ENCODE results near the gene NMNAT2.
"Not testable (repeated sequence)": the region's sequence is repeated elsewhere in the genome, so short reads cannot be mapped to it uniquely, and the experiment has no call there.

The NMNAT2 gene

GRCh38 chr1:183241471-183241870 is 176.7 kb downstream of the NMNAT2 start:
- no peaks in the 10 kb centered on the region for H3K4me1 ChIP-seq (ENCODE audit: control insufficient read depth, insufficient read depth, low read length)
- no peaks in the 10 kb centered on the region for H3K27me3 ChIP-seq (ENCODE audit: control insufficient read depth, insufficient read depth, low read length)
- no peaks in the 10 kb centered on the region for H3K36me3 ChIP-seq (ENCODE audit: control insufficient read depth, insufficient read depth, low read length)
- H3K4me3 ChIP-seq (ENCODE audit: low read length), result no peak overlapping the region
- H3K27ac ChIP-seq (ENCODE audit: low read depth, low read length), result no peak overlapping the region
- no peak overlapping the region for H3K9ac ChIP-seq (ENCODE audit: low read length)

- H3K36me3 ChIP-seq (ENCODE audit: control insufficient read depth, insufficient read depth, low read length); H3K27me3 ChIP-seq (ENCODE audit: control insufficient read depth, insufficient read depth, low read length); H3K9ac ChIP-seq (ENCODE audit: low read length); H3K27ac ChIP-seq (ENCODE audit: low read depth, low read length); H3K4me3 ChIP-seq (ENCODE audit: low read length); H3K4me1 ChIP-seq (ENCODE audit: control insufficient read depth, insufficient read depth, low read length): not testable (repeated sequence)
Measured at GRCh38 chr1:183240853-183241252, 177.3 kb downstream of the NMNAT2 start.

- Histone ChIP-seq H3K27me3 (ENCODE audit: control insufficient read depth, insufficient read depth, low read length) (no peaks in the 10 kb centered on the region), H3K4me3 (ENCODE audit: low read length) (no peak overlapping the region), H3K36me3 (ENCODE audit: control insufficient read depth, insufficient read depth, low read length) (no peaks in the 10 kb centered on the region), H3K4me1 (ENCODE audit: control insufficient read depth, insufficient read depth, low read length) (peaks cover under 1% of the 10 kb centered on the region), H3K9ac (ENCODE audit: low read length) (no peak overlapping the region), H3K27ac (ENCODE audit: low read depth, low read length) (no peak overlapping the region)
Measured at GRCh38 chr1:183240526-183240825, 177.7 kb downstream of the NMNAT2 start.

- Histone ChIP-seq H3K4me1 (ENCODE audit: control insufficient read depth, insufficient read depth, low read length) (peaks cover 5% of the 10 kb centered on the region), H3K36me3 (ENCODE audit: control insufficient read depth, insufficient read depth, low read length) (no peaks in the 10 kb centered on the region), H3K9ac (ENCODE audit: low read length) (no peak overlapping the region), H3K27ac (ENCODE audit: low read depth, low read length) (no peak overlapping the region), H3K4me3 (ENCODE audit: low read length) (no peak overlapping the region), H3K27me3 (ENCODE audit: control insufficient read depth, insufficient read depth, low read length) (no peaks in the 10 kb centered on the region)
Measured at GRCh38 chr1:183239793-183240525, 178.2 kb downstream of the NMNAT2 start.

- no peak overlapping the region for H3K4me3 ChIP-seq (ENCODE audit: low read length)
- H3K27me3 ChIP-seq (ENCODE audit: control insufficient read depth, insufficient read depth, low read length), result no peaks in the 10 kb centered on the region
- no peaks in the 10 kb centered on the region for H3K36me3 ChIP-seq (ENCODE audit: control insufficient read depth, insufficient read depth, low read length)
- H3K27ac ChIP-seq (ENCODE audit: low read depth, low read length), result no peak overlapping the region
- peaks cover 6% of the 10 kb centered on the region for H3K4me1 ChIP-seq (ENCODE audit: control insufficient read depth, insufficient read depth, low read length)
- no peak overlapping the region for H3K9ac ChIP-seq (ENCODE audit: low read length)
Measured at GRCh38 chr1:183239220-183239742, 178.9 kb downstream of the NMNAT2 start.

GRCh38 chr1:183238071-183238470 is 180.1 kb downstream of the NMNAT2 start:
- no peak overlapping the region for H3K4me3 ChIP-seq (ENCODE audit: low read length)
- no peak overlapping the region for H3K27ac ChIP-seq (ENCODE audit: low read depth, low read length)
- no peaks in the 10 kb centered on the region for H3K36me3 ChIP-seq (ENCODE audit: control insufficient read depth, insufficient read depth, low read length)

GRCh38 chr1:183237046-183237445 is 181.1 kb downstream of the NMNAT2 start:
- Histone ChIP-seq H3K27me3 (ENCODE audit: control insufficient read depth, insufficient read depth, low read length) (no peaks in the 10 kb centered on the region), H3K9ac (ENCODE audit: low read length) (no peak overlapping the region), H3K27ac (ENCODE audit: low read depth, low read length) (no peak overlapping the region), H3K36me3 (ENCODE audit: control insufficient read depth, insufficient read depth, low read length) (no peaks in the 10 kb centered on the region), H3K4me3 (ENCODE audit: low read length) (no peak overlapping the region), H3K4me1 (ENCODE audit: control insufficient read depth, insufficient read depth, low read length) (peaks cover 12% of the 10 kb centered on the region)

More at GRCh38 chr1:183238071-183238470, 180.1 kb downstream of the NMNAT2 start:
- Histone ChIP-seq H3K9ac (ENCODE audit: low read length) (no peak overlapping the region), H3K27me3 (ENCODE audit: control insufficient read depth, insufficient read depth, low read length) (no peaks in the 10 kb centered on the region), H3K4me1 (ENCODE audit: control insufficient read depth, insufficient read depth, low read length) (peaks cover 9% of the 10 kb centered on the region)

- Histone ChIP-seq H3K27me3 (ENCODE audit: control insufficient read depth, insufficient read depth, low read length) (no peaks in the 10 kb centered on the region), H3K4me1 (ENCODE audit: control insufficient read depth, insufficient read depth, low read length) (peaks cover 12% of the 10 kb centered on the region), H3K27ac (ENCODE audit: low read depth, low read length) (no peak overlapping the region), H3K36me3 (ENCODE audit: control insufficient read depth, insufficient read depth, low read length) (no peaks in the 10 kb centered on the region), H3K9ac (ENCODE audit: low read length) (no peak overlapping the region), H3K4me3 (ENCODE audit: low read length) (no peak overlapping the region)
Measured at GRCh38 chr1:183236158-183236725, 181.9 kb downstream of the NMNAT2 start.

GRCh38 chr1:183235503-183235902 is 182.7 kb downstream of the NMNAT2 start:
- H3K9ac ChIP-seq (ENCODE audit: low read length), result no peak overlapping the region
- peak overlapping the region; percentile 86 for H3K27ac ChIP-seq (ENCODE audit: low read depth, low read length)
- H3K27me3 ChIP-seq (ENCODE audit: control insufficient read depth, insufficient read depth, low read length), result no peaks in the 10 kb centered on the region
- peaks cover 12% of the 10 kb centered on the region for H3K4me1 ChIP-seq (ENCODE audit: control insufficient read depth, insufficient read depth, low read length)
- H3K4me3 ChIP-seq (ENCODE audit: low read length), result no peak overlapping the region
- no peaks in the 10 kb centered on the region for H3K36me3 ChIP-seq (ENCODE audit: control insufficient read depth, insufficient read depth, low read length)

- Histone ChIP-seq H3K27ac (ENCODE audit: low read depth, low read length) (peak overlapping the region; percentile 86), H3K4me1 (ENCODE audit: control insufficient read depth, insufficient read depth, low read length) (peaks cover 12% of the 10 kb centered on the region), H3K9ac (ENCODE audit: low read length) (peak overlapping the region; percentile 40), H3K36me3 (ENCODE audit: control insufficient read depth, insufficient read depth, low read length) (no peaks in the 10 kb centered on the region), H3K4me3 (ENCODE audit: low read length) (peak overlapping the region; percentile 51), H3K27me3 (ENCODE audit: control insufficient read depth, insufficient read depth, low read length) (no peaks in the 10 kb centered on the region)
Measured at GRCh38 chr1:183234660-183235476, 183.3 kb downstream of the NMNAT2 start.

- Histone ChIP-seq H3K9ac (ENCODE audit: low read length) (no peak overlapping the region), H3K4me1 (ENCODE audit: control insufficient read depth, insufficient read depth, low read length) (peaks cover 12% of the 10 kb centered on the region), H3K27me3 (ENCODE audit: control insufficient read depth, insufficient read depth, low read length) (no peaks in the 10 kb centered on the region), H3K36me3 (ENCODE audit: control insufficient read depth, insufficient read depth, low read length) (no peaks in the 10 kb centered on the region), H3K4me3 (ENCODE audit: low read length) (no peak overlapping the region), H3K27ac (ENCODE audit: low read depth, low read length) (no peak overlapping the region)
Measured at GRCh38 chr1:183233113-183233512, 185.1 kb downstream of the NMNAT2 start.

- Histone ChIP-seq H3K36me3 (ENCODE audit: control insufficient read depth, insufficient read depth, low read length) (no peaks in the 10 kb centered on the region), H3K4me3 (ENCODE audit: low read length) (no peak overlapping the region)
Measured at GRCh38 chr1:183231545-183231944, 186.6 kb downstream of the NMNAT2 start.

More at GRCh38 chr1:183231545-183231944, 186.6 kb downstream of the NMNAT2 start:
- no peak overlapping the region for H3K9ac ChIP-seq (ENCODE audit: low read length)
- no peak overlapping the region for H3K27ac ChIP-seq (ENCODE audit: low read depth, low read length)
- peaks cover 12% of the 10 kb centered on the region for H3K4me1 ChIP-seq (ENCODE audit: control insufficient read depth, insufficient read depth, low read length)
- H3K27me3 ChIP-seq (ENCODE audit: control insufficient read depth, insufficient read depth, low read length), result no peaks in the 10 kb centered on the region
